GM12878 (cell line): ENCODE results near the gene FOXP3. TPM values are rescaled to one million over a fixed set of nuclear protein-coding genes. Genes with fewer than 3 reads are reported as not detected.

ENCODE experiments used
- ATAC-seq: fragments of 200-7000 bp; cut with Tn5 transposase; 3 replicates; pipeline ENCODE4 v1.9.1; 2020; ENCODE audit warnings: mild to moderate bottlenecking, moderate library complexity
- BruUV-seq: library from RNA; stranded (reverse); fragments of 400-500 nt; replicated peaks from 2 replicates; lab custom pipeline; 2021; lab: Mats Ljungman, UMichigan
- CTCF ChIA-PET: fragments of 300-600 bp; sonication (Branson Sonifier 250); formaldehyde crosslinking; extraction: SDS; loops from one replicate; lab custom pipeline; 2021; ENCODE audit warnings: inconsistent platforms; lab: Yijun Ruan, JAX
- POLR2A ChIA-PET: fragments of 350-600 bp; formaldehyde crosslinking; extraction: SDS; loops from one replicate; lab custom pipeline; 2021; ENCODE audit warnings: inconsistent platforms; lab: Charles Lee
- RAD21 ChIA-PET: fragments of 300-600 bp; sonication (Branson Sonifier 250); formaldehyde crosslinking; loops from one replicate; lab custom pipeline; 2023; ENCODE audit warnings: antibody characterized with exemption; ENCODE audit not compliant: unreplicated experiment; lab: Charles Lee
- SMC1A ChIA-PET: fragments of 300-600 bp; sonication (Branson Sonifier 250); formaldehyde crosslinking; loops from one replicate; lab custom pipeline; 2023; ENCODE audit not compliant: unreplicated experiment, uncharacterized antibody; lab: Charles Lee
- DNase-seq: peaks from one replicate; pipeline ENCODE4 v3.0.0-alpha.2; 2011; ENCODE audit warnings: low read depth, low spot score
- FAIRE-seq: peaks from 3 replicates; lab custom pipeline; 2011; peaks lifted over from hg19 to GRCh38; lab: Jason Lieb, UNC
- H2AFZ ChIP-seq: 2 replicates; pipeline ENCODE4 v1.6.0; 2011; ENCODE audit warnings: low read depth, low read length, control low read depth; ENCODE audit not compliant: control insufficient read depth
- H3K27ac ChIP-seq: 2 replicates; pipeline ENCODE4 v1.5.1; 2011; ENCODE audit warnings: control low read depth; ENCODE audit not compliant: control insufficient read depth, insufficient read depth
- H3K27me3 ChIP-seq, 2 experiments: replicated peaks in 1 of 2; 2 replicates each; pipeline versions ENCODE4 v1.6.0 to v1.6.1; 2011; ENCODE audit warnings: low read length in 1 of 2; ENCODE audit not compliant: control insufficient read depth in 2 of 2, insufficient read depth in 2 of 2
- H3K36me3 ChIP-seq, 2 experiments: 2 replicates each; pipeline ENCODE4 v1.5.1; 2011; ENCODE audit warnings: low read length in 1 of 2; ENCODE audit not compliant: control insufficient read depth in 2 of 2, insufficient read depth in 2 of 2
- H3K4me1 ChIP-seq: 2 replicates; pipeline ENCODE4 v1.6.1; 2011; ENCODE audit warnings: mild to moderate bottlenecking, low read length, moderate library complexity, mixed read lengths; ENCODE audit not compliant: control insufficient read depth, insufficient read depth
- H3K4me2 ChIP-seq: 2 replicates; pipeline ENCODE4 v1.6.0; 2011; ENCODE audit warnings: control low read depth; ENCODE audit not compliant: control insufficient read depth, insufficient read depth
- H3K4me3 ChIP-seq: fragments of 200-600 bp; sonication (generic); 2 replicates; pipeline ENCODE4 v1.5.1; 2016
- H3K79me2 ChIP-seq: 2 replicates; pipeline ENCODE4 v1.6.0; 2011; ENCODE audit warnings: low read length; ENCODE audit not compliant: control insufficient read depth, insufficient read depth
- H3K9ac ChIP-seq: 2 replicates; pipeline ENCODE4 v1.8.0; 2011; ENCODE audit warnings: low read length, control low read depth, mixed read lengths; ENCODE audit not compliant: control insufficient read depth, insufficient read depth
- H3K9me3 ChIP-seq: replicated peaks from 3 replicates; pipeline ENCODE4 v1.5.1; 2011; ENCODE audit warnings: mild to moderate bottlenecking, low read length; ENCODE audit not compliant: control insufficient read depth, insufficient read depth
- H4K20me1 ChIP-seq: 2 replicates; pipeline ENCODE4 v1.6.0; 2011; ENCODE audit not compliant: control insufficient read depth, insufficient read depth
- ATF2 ChIP-seq: IDR thresholded peaks from 2 replicates; pipeline ENCODE4 v1.6.1; 2012; ENCODE audit warnings: low read length, inconsistent platforms
- BHLHE40 ChIP-seq, 2 experiments: fragments of 450-650 bp in 1 of 2; IDR thresholded peaks; 2 replicates each; pipeline ENCODE4 v1.6.1; 2011 to 2017; ENCODE audit warnings: low read depth in 2 of 2, borderline replicate concordance in 1 of 2, improper control_type of control experiment in 1 of 2, low read length in 1 of 2, mild to moderate bottlenecking in 1 of 2
- CEBPZ ChIP-seq: fragments of 150-350 bp; IDR thresholded peaks from 2 replicates; pipeline ENCODE4 v1.6.1; 2016; ENCODE audit warnings: low read depth, low read length
- HSF1 ChIP-seq: fragments of 150-350 bp; IDR thresholded peaks from 2 replicates; pipeline ENCODE4 v1.6.1; 2014; ENCODE audit warnings: mild to moderate bottlenecking, low read depth, low read length
- KAT2A ChIP-seq: conservative IDR thresholded peaks from 2 replicates; pipeline ENCODE4 v1.6.1; 2011; ENCODE audit warnings: low read depth, low read length; ENCODE audit not compliant: control insufficient read depth
- MTA2 ChIP-seq: fragments of 450-650 bp; IDR thresholded peaks from 2 replicates; pipeline ENCODE4 v1.6.1; 2016; ENCODE audit warnings: low read depth, mild to moderate bottlenecking, moderate library complexity
- NFYA ChIP-seq: IDR thresholded peaks from 2 replicates; pipeline ENCODE4 v1.6.1; 2011; ENCODE audit warnings: low read depth, mild to moderate bottlenecking, low read length, improper control_type of control experiment, borderline replicate concordance
- REST ChIP-seq: IDR thresholded peaks from 2 replicates; pipeline ENCODE4 v1.6.1; 2012; ENCODE audit warnings: mild to moderate bottlenecking, low read depth, low read length
- SRF ChIP-seq, 2 experiments: IDR thresholded peaks; 2 replicates each; pipeline ENCODE4 v1.6.1; 2011; ENCODE audit warnings: low read depth in 2 of 2, low read length in 2 of 2, mild to moderate bottlenecking in 1 of 2, moderate library complexity in 1 of 2
- YY1 ChIP-seq: IDR thresholded peaks from 2 replicates; pipeline ENCODE4 v1.6.1; 2011; ENCODE audit warnings: low read depth, mild to moderate bottlenecking, low read length
- ZBED1 ChIP-seq: IDR thresholded peaks from 2 replicates; pipeline ENCODE4 v1.6.1; 2016; ENCODE audit warnings: borderline replicate concordance
- WGBS: methylation state at CpG from one replicate; pipeline ENCODE4 v1.1.6; 2016; ENCODE audit warnings: low lambda C conversion rate; ENCODE audit not compliant: insufficient replicate concordance, insufficient coverage; ENCODE audit errors: missing lambda C conversion rate; 5-methylcytosine and 5-hydroxymethylcytosine counted together
- in situ Hi-C: fragments of 300-500 bp; cut with MboI; formaldehyde crosslinking; loops from 9 replicates; pipeline ENCODE4 v1.14.3; 2018; ENCODE audit warnings: mixed read lengths
- intact Hi-C: fragments of 100-400 bp; cut with micrococcal nuclease; formaldehyde crosslinking; loops from one replicate; pipeline ENCODE4 v1.14.2; 2022; ENCODE audit not compliant: unreplicated experiment
- polyA plus RNA-seq, 11 experiments: library from polyadenylated mRNA; depleted of rRNA in 4 of 11; unstranded in 6 of 11; stranded (reverse) in 5 of 11; fragments of >200 nt; fragmentation: Nextera tagmentation in 4 of 11; fragmentation: Illumina TruSeq in 1 of 11; extraction: Ambion mirVana in 4 of 11; extraction: Trizol in 1 of 11; gene quantifications; 1 replicate in 1 of 11; 2 replicates in 10 of 11; pipeline versions ENCODE4 v1.2.1 to v1.2.3, GENCODE V29; 2011 to 2016; ENCODE audit warnings: inconsistent platforms in 2 of 11, missing spikeins in 2 of 11, low read depth in 1 of 11
- total RNA-seq, 4 experiments: library from RNA; depleted of rRNA in 3 of 4; stranded (reverse); fragments of >200 nt in 3 of 4; fragmentation: Illumina TruSeq in 1 of 4; extraction: Trizol in 1 of 4; gene quantifications; 2 replicates each; pipeline versions ENCODE4 v1.2.1 to v1.2.3, GENCODE V29; 2013 to 2021

FOXP3 gene
- total and polyA plus RNA-seq, 10 of the 15 experiments (the other 5 are each of a cell fraction or from before 2014, with no cell fraction given): 0.02 to 0.21 (median 0.08) TPM; not detected in 3

- ChIA-PET SMC1A (interaction anchor here (0.8 kb wide), 1 partner anchor 428 kb away, joined by 3 read pairs; no protein-coding TSS in a partner anchor), RAD21 (interaction anchor here (0.6 to 1.6 kb wide), 2 partner anchors 227 to 546 kb away, joined by 3 to 5 read pairs; no protein-coding TSS in a partner anchor), CTCF (interaction anchor here (0.6 to 1.3 kb wide), 6 partner anchors 9 to 1694 kb away, joined by 3 to 5 read pairs (median 4); no protein-coding TSS in a partner anchor), POLR2A (no interaction called here)
- Histone ChIP-seq H3K36me3 (no peaks in the 10 kb centered on the region), H3K4me1 (no peaks in the 10 kb centered on the region), H3K4me2 (no peak overlapping the region), H3K79me2 (no peaks in the 10 kb centered on the region), H2AFZ (no peak overlapping the region), H3K27me3 (no peaks in the 10 kb centered on the region), H3K27ac (no peak overlapping the region), H3K4me3 (no peak overlapping the region), H3K9ac (no peak overlapping the region), H4K20me1 (no peaks in the 10 kb centered on the region), H3K9me3 (no peaks in the 10 kb centered on the region)
- intact Hi-C loops: loop anchor here (1.0 to 2.0 kb wide), 2 partner anchors 462 to 546 kb away; no protein-coding TSS in a partner anchor
- ATAC-seq (no peak; the same call in 2 of the 3 replicates), DNase-seq (no peak), FAIRE-seq (no peak)
- BruUV-seq: no TSS peak
- in situ Hi-C loops: no loop called here
- 33% methylated on average over 17 of the region's 17 CpGs for WGBS
- TF ChIP-seq ZBED1 (no peak), BHLHE40 (IDR thresholded peaks at IDR 0.05; ENCODE audit: borderline replicate concordance in 1 of 2, low read depth in 2 of 2, low read length in 1 of 2) (no peak), HSF1 (no peak), MTA2 (no peak), KAT2A (no peak), NFYA (no peak), REST (no peak), CEBPZ (no peak), ATF2 (no peak), SRF (IDR thresholded peaks at IDR 0.05; ENCODE audit: low read depth in 2 of 2, low read length in 2 of 2) (no peak), YY1 (no peak)
These were observed 28.2 kb upstream of the FOXP3 start for GRCh38 chrX:49292400-49293362.
